Astrocyte (in vitro differentiated cells and primary cell): ENCODE results near the gene TMUB1.

Source experiments
- CTCF ChIP-seq: IDR thresholded peaks from 2 replicates; pipeline ENCODE4 v1.5.1; 2011; ENCODE audit warnings: low read depth, mild to moderate bottlenecking, inconsistent platforms, low read length, moderate library complexity; ENCODE audit not compliant: insufficient read depth
- EZH2 ChIP-seq: IDR thresholded peaks from 2 replicates; pipeline ENCODE4 v1.6.1; 2012; ENCODE audit warnings: mild to moderate bottlenecking, low read length, inconsistent platforms; ENCODE audit not compliant: insufficient read depth

DNA sequence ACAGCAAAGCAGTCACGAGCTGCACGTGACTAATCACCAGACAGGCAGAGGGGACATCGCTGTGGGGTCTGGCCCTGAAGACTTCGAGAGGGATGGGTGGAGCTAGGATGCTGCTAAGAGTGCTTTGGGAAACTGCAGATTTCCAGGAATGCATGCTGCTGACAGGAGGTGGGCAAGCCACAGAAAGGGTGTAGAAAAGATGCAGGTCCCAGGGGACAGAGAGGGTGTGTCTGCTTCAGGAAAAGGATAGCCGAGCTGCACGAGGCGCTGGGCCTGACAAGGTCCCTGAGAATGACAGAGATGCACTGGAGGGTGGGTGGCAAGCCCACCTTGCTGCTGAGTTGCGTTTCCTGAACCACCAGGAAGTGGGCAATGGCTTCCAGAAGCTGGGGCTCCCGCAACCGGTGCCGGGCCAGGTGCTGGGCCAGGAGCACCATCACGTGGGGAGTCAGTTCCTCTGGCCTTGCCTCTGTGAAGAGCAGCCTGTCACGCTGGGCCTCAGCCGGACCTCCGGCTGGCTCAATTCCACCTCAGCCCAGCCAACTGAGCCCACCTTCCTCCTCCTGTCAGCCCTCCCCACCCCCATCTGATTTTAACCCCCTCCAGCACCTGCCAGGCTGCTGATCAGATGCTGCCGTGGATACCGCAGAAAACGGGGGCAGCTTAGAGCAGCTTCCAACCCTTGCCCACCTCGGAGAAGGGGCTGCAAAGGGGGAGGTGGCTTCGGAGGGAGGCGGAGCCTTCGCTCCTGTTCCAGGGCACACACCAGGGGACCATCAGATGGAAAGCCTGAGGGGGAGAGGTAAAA, 4.9 kb downstream of the TMUB1 start:
- no peak for TF ChIP-seq CTCF
- no peak for TF ChIP-seq EZH2
